PC-9 (cell line): ENCODE measurements around the gene CEP126.

Experiments used
- CTCF ChIP-seq: fragments of 200-600 bp; sonication (generic); conservative IDR thresholded peaks from 2 replicates; pipeline ENCODE4 v1.6.1; 2017; ENCODE audit warnings: mixed run types, antibody characterized with exemption, mild to moderate bottlenecking, moderate library complexity
- EZH2 ChIP-seq: fragments of 200-600 bp; sonication (generic); IDR thresholded peaks from 2 replicates; pipeline ENCODE4 v1.8.0; 2017; ENCODE audit warnings: antibody characterized with exemption, low read depth

- TF ChIP-seq CTCF (no peak), EZH2 (no peak)
Measured at GRCh38 chr11:101917226-101917625, 2.4 kb downstream of the CEP126 start.
